ENCODE measurements around the gene CDC25B.
"Not testable (repeated sequence)": the region's sequence is repeated elsewhere in the genome, so short reads cannot be mapped to it uniquely, and the experiment has no call there.

Gene CDC25B

DNA sequence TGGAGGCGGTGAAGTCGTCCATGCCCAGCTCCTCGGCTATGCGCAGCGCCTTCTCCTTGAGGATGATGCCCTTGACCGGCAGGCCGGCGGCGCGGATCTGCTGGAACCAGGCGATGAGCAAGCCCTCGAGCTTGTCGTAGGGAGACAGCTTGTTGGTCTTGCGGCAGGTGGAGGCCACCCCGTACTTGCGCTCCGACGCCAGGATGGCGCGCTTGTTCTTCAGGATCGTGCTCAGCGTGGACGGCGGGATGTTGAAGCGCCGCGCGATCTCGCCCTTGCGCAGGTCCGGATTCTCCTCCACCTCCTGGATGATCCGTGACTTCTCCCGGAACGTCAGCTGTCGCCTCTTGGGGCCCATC is 10.0 kb upstream of the CDC25B start:
- peak; percentile 47 to 48 for DNase-seq

- DNase-seq = peak; percentile 87 to 91
These were observed 9.3 kb upstream of the CDC25B start, which contains the start of gene CENPB for GRCh38 chr20:3786665-3787323. Gene CENPB, minus strand, starts transcription at chr20:3786740. Its CDS starts 257 bp downstream, at chr20:3786483.

DNA sequence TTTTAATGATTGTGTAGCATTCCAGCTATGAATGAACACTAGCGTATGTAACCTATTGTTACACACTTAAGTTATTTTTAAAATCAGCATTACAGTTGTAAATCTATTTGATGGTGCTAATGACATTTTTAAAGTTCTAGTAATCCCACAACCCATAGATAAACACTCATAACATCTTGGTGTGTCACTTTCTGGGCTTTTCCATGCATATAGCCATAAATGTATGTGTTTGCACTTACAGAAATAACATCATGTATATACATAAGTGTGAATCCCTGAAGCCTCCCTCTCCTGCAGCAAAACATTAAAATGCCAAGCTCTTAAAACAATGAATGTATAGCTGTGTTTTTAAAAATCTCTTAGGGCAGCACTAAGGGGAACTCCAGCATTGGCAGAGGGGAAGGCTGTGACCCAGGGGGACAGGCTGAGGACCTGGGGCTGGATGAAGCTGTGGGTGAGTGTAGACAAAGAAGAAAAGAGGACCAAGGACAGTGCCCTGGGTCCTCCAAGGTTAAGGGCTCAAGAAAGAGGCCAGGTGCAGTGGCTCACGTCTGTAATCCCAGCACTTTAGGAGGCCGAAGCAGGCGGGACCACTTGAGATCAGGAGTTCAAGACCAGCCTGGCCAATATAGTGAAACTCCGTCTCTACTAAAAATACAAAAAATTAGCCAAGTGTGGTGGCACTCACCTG is 8.6 kb upstream of the CDC25B start:
- DNase-seq = no peak

GRCh38 chr20:3788685-3789155 is 7.4 kb upstream of the CDC25B start:
- no peak for DNase-seq

DNA sequence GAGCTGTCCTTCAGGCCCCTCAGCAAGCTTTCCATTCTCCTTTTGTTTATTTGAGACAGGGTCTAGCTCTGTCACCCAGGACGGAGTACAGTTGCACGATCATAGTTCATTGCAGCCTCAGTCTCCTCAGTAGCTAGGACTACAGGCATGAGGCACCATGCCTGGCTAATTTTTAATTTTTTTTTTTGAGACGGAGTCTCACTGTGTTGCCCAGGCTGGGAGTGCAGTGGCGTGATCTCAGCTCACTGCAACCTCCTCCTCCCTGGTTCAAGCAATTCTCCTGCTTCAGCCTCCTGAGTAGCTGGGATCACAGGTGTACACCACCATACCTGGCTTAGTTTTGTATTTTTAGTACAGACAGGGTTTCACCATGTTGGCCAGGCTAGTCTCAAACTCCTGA is 6.9 kb upstream of the CDC25B start:
- DNase-seq = not testable (repeated sequence)

GRCh38 chr20:3794168-3794567 is 1.9 kb upstream of the CDC25B start:
- DNase-seq = not testable (repeated sequence)

GRCh38 chr20:3794701-3795420 is 1.2 kb upstream of the CDC25B start:
- DNase-seq = no peak

GRCh38 chr20:3796477-3797225 is 541 bp downstream of the CDC25B start:
- no peak for DNase-seq

GRCh38 chr20:3797226-3797545 is 1.1 kb downstream of the CDC25B start:
- no peak for DNase-seq

DNA sequence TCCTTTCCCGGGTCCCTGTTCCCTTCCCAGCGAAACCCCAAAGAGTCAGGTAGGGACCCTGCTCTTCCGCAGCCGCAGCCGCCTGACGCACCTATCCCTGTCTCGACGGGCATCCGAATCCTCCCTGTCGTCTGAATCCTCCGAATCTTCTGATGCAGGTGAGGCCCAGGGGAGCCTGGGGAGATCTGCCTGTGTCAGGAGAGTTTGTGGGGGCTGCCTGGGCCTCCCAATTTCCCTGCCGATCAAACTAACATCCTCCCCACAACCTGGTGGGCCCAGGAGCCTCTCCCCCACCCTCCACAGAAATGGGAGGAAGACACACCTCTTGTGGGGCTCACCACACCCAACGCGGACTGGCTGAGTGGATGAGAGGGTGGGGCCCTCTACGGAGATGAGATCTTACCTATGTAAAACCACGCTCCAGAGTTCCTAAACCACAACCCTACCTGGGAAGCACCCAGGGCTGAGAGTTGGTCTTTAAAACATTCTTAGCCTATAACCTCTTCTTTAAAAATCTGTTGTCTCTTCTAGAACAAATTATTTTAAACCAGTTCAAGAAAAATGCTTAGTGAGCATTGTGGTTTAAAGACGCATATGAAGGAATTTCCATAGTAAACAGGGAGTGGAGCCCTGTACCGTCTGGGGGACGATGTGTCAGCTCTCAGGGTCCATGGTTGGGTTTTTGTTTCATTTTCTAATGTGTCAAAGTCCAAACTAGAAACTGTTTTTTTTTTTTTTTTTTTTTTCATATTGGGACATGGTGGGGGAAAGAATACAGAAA is 1.7 kb downstream of the CDC25B start:
- DNase-seq = peak; percentile 39 to 71

GRCh38 chr20:3798373-3798768 is 2.3 kb downstream of the CDC25B start:
- no peak for DNase-seq

DNA sequence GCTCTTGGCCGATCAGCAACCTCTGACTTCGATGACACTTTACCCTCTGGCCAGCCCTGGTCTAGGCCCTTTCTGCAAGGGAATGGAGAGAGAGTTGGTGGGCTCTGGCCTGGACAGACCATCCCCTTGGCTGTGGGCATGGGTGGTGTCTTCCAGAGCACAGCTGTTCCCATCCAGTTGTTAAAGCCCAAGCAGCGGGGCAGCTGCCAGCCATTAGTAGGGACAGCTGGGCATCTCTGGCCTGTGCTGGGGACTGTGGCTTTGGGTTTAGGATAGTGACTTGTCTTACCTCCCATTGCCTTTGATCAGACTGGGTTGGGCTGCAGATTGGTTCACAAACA is 2.8 kb downstream of the CDC25B start:
- no peak for DNase-seq

DNA sequence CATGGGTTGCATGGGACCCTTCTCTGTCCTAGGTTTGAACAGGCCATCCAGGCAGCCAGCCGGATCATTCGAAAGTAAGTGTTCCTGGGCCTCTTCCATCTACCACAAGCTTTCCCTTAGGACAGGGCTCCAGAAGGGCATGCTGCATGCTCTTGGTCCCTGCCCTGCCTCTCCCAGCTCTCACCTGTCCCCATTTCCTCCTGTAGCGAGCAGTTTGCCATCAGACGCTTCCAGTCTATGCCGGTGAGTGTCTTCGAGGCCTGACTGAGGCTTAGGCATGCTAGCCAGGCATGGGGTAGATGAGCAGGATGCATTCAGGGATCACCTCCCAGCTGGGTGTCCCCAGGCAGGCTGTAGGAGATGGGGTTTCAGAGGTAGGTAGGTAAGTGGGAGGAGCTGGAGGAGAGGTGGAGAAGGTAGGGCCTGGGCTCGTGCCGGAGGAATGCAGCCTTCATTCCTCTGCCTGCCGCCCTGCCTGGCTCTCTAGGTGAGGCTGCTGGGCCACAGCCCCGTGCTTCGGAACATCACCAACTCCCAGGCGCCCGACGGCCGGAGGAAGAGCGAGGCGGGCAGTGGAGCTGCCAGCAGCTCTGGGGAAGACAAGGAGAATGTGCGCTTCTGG is 4.3 kb downstream of the CDC25B start:
- no peak for DNase-seq

DNA sequence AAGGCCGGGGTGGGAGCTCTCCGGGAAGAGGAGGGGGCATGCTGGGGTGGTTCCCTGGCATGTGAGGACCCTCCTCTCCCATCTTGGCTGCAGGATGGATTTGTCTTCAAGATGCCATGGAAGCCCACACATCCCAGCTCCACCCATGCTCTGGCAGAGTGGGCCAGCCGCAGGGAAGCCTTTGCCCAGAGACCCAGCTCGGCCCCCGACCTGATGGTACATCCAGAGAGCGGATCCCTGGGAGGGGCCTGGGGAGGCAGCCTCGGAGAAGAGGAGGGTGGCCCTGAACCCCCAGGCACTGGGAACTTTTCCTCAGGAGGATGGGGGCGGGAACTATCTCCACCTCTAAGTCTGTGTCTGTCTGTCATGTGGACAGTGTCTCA is 4.8 kb downstream of the CDC25B start:
- DNase-seq = no peak

GRCh38 chr20:3801299-3801698 is 5.2 kb downstream of the CDC25B start:
- DNase-seq = no peak

DNA sequence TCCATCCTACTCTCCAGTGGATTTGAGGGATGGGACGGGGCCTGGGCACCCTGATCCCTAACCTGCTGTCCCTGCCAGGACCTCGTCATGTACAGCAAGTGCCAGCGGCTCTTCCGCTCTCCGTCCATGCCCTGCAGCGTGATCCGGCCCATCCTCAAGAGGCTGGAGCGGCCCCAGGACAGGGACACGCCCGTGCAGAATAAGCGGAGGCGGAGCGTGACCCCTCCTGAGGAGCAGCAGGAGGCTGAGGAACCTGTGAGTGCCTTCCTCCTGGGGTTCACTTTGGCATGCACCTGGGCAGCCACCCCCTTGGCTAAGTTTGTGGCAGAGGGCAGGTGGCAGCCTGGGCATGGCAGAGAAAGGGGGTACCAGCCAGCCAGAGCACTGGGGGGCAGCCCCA is 5.7 kb downstream of the CDC25B start:
- no peak for DNase-seq

GRCh38 chr20:3802524-3803239 is 6.6 kb downstream of the CDC25B start:
- DNase-seq = no peak

DNA sequence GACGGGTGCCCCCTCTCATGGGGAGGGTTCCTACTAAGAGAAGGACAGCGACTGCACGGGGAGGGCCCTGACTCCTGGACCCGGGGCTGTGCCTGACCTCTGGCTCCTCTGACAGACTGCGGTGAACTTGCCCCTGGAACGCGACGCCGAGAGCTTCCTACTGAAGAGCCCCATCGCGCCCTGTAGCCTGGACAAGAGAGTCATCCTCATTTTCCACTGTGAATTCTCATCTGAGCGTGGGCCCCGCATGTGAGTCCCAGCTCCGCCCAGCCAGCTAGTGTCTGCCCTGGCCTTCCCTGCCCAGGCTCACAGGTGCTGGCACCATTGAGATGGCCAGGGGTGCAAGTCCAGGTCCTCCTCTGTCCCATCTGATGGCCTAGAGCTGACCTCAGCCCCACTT is 7.2 kb downstream of the CDC25B start:
- DNase-seq = no peak

DNA sequence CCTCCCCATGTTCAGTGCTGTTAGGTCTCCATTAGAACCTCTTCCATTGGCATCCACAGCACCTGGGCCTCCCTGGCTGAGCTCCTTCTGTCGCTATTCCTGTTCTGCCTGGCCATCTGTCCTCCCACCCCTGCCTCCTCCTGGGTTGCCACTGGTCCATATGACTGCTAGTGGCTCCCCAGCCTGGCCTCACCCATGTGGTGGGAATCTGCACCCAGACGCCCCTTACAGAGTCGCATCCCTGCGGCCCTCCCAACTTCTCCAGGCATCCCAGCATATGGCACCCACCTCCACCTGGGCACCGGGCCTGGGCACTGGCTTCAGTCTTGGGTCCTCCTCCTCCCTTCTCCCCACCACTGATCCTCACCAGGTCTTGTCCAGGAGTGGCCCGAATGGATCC is 7.7 kb downstream of the CDC25B start:
- no peak for DNase-seq

DNA sequence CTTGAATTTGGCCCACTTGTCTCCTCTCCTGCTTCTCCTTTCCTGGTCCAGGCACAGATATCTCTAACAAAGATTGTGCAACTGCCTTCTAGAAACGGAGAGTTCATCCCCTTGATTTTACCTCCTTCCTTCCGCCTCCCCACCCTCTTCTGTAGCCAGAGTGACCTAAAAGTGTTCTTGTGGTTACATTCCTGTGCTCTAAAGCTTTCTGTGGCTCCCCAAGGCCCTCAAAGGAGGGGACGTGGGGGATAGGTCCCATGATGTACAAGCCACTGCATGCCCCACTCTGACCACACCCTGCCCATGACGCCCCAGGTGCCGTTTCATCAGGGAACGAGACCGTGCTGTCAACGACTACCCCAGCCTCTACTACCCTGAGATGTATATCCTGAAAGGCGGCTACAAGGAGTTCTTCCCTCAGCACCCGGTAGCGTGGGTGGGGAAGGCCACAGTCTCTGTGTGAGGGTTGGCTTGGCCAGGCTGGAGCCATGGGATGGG is 8.2 kb downstream of the CDC25B start:
- DNase-seq = no peak

DNA sequence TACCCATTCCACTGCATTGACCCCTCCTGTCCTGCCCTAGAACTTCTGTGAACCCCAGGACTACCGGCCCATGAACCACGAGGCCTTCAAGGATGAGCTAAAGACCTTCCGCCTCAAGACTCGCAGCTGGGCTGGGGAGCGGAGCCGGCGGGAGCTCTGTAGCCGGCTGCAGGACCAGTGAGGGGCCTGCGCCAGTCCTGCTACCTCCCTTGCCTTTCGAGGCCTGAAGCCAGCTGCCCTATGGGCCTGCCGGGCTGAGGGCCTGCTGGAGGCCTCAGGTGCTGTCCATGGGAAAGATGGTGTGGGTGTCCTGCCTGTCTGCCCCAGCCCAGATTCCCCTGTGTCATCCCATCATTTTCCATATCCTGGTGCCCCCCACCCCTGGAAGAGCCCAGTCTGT is 8.7 kb downstream of the CDC25B start:
- DNase-seq = no peak
